ENCODE data around the gene CGB5.

DNA sequence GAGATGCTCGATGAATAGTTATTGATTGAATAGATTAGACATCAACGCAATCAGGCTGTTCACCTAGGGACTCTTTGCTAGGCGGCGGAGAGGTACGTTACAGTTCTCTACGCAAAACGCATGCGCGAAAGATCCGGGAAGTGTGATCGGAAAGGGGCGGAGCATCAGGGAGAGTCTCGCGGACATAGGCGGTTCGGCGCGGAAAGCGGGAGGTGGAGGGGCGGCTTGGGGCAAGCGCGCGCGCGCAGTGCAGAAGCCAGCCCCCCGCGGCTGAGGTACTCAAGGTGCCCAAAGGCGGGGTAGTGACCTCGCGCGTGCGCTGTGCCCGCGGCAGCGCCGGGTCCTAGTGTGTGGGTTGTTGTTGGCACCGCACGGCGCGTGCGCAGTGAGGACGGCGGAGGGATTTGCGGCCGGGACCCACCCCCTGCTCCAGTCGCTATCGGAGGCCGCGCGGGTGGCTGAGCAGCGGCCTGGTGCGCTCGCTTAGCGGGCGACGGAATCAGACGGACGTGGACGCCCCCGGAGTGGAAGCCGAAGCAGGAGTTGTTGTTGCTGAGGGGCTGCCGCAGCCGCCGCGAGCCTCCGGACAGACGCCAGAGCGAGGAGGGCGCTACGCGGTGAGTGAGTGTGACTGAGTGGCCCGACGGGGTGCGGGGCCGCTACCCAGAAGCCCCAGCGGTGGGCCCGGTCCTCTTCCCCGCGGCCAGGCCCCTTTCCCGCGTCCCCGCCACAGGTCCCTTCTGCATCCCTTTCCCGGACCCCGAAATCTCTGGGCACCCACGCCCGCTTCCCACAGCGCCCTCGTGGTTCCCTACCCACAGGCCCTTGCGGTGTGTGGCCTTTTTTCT is 41.6 kb downstream of the CGB5 start, which contains the start of gene SNRNP70:
- TF ChIP-seq, protein P1, sequence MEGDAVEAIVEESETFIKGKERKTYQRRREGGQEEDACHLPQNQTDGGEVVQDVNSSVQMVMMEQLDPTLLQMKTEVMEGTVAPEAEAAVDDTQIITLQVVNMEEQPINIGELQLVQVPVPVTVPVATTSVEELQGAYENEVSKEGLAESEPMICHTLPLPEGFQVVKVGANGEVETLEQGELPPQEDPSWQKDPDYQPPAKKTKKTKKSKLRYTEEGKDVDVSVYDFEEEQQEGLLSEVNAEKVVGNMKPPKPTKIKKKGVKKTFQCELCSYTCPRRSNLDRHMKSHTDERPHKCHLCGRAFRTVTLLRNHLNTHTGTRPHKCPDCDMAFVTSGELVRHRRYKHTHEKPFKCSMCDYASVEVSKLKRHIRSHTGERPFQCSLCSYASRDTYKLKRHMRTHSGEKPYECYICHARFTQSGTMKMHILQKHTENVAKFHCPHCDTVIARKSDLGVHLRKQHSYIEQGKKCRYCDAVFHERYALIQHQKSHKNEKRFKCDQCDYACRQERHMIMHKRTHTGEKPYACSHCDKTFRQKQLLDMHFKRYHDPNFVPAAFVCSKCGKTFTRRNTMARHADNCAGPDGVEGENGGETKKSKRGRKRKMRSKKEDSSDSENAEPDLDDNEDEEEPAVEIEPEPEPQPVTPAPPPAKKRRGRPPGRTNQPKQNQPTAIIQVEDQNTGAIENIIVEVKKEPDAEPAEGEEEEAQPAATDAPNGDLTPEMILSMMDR (conservative IDR thresholded peaks at IDR 0.05; ENCODE audit: low read depth, low read length): no peak
- TF ChIP-seq EZH2 (IDR thresholded peaks at IDR 0.05; ENCODE audit: low read length, unreplicated experiment): no peak

Data from PC-3 (cell line).